Fibroblast of upper back skin (primary cell): ENCODE data around the gene BAIAP2L1.
"Not testable (repeated sequence)": the region's sequence is repeated elsewhere in the genome, so short reads cannot be mapped to it uniquely, and the experiment has no call there.

Source experiments
- DNase-seq: peaks from one replicate; pipeline ENCODE4 v3.0.0-alpha.2; 2013

Gene BAIAP2L1

GRCh38 chr7:98398567-98399372, 2.1 kb downstream of the BAIAP2L1 start:
- DNase-seq, result peak; percentile 3

- no peak for DNase-seq
Observed at GRCh38 chr7:98396768-98397167, 4.1 kb downstream of the BAIAP2L1 start.

- no peak for DNase-seq
Observed at GRCh38 chr7:98395951-98396350, 4.9 kb downstream of the BAIAP2L1 start.

GRCh38 chr7:98395481-98395880, 5.4 kb downstream of the BAIAP2L1 start:
- DNase-seq, result no peak

- peak; percentile 80 for DNase-seq
Observed at GRCh38 chr7:98394377-98394836, 6.5 kb downstream of the BAIAP2L1 start.

- DNase-seq, result no peak
Observed at GRCh38 chr7:98387544-98388226, 13.2 kb downstream of the BAIAP2L1 start.

- no peak for DNase-seq
Observed at GRCh38 chr7:98387131-98387530, 13.8 kb downstream of the BAIAP2L1 start.

GRCh38 chr7:98385532-98385931, 15.4 kb downstream of the BAIAP2L1 start:
- not testable (repeated sequence) for DNase-seq

- no peak for DNase-seq
Observed at GRCh38 chr7:98378210-98378819, 22.6 kb downstream of the BAIAP2L1 start.

GRCh38 chr7:98376711-98377110, 24.2 kb downstream of the BAIAP2L1 start:
- no peak for DNase-seq

- DNase-seq, result no peak
Observed at GRCh38 chr7:98375664-98376063, 25.2 kb downstream of the BAIAP2L1 start.

GRCh38 chr7:98374285-98374680, 26.6 kb downstream of the BAIAP2L1 start:
- DNase-seq, result no peak

- peak; percentile 86 for DNase-seq
Observed at GRCh38 chr7:98372993-98373392, 27.9 kb downstream of the BAIAP2L1 start.

GRCh38 chr7:98369726-98370125, 31.2 kb downstream of the BAIAP2L1 start:
- DNase-seq, result no peak

GRCh38 chr7:98368716-98369115, 32.2 kb downstream of the BAIAP2L1 start:
- peak; percentile 17 for DNase-seq

GRCh38 chr7:98366562-98366938, 34.3 kb downstream of the BAIAP2L1 start:
- no peak for DNase-seq

- no peak for DNase-seq
Observed at GRCh38 chr7:98365863-98366561, 34.9 kb downstream of the BAIAP2L1 start.

GRCh38 chr7:98364220-98364619, 36.7 kb downstream of the BAIAP2L1 start:
- DNase-seq, result no peak

- DNase-seq, result no peak
Observed at GRCh38 chr7:98362517-98362916, 38.4 kb downstream of the BAIAP2L1 start.

- DNase-seq, result no peak
Observed at GRCh38 chr7:98360221-98361130, 40.4 kb downstream of the BAIAP2L1 start.

- DNase-seq, result no peak
Observed at GRCh38 chr7:98359395-98359794, 41.5 kb downstream of the BAIAP2L1 start.

GRCh38 chr7:98358706-98359105, 42.2 kb downstream of the BAIAP2L1 start:
- DNase-seq, result no peak
